Left forelimb (tissue), 1 donor: ENCODE results near the gene AURKAIP1.

Source experiments
- DNase-seq: peaks from one replicate; pipeline ENCODE4 v3.0.0-alpha.2; 2018; ENCODE audit warnings: low spot score

Gene AURKAIP1

GRCh38 chr1:1332774-1333480, 42.1 kb downstream of the AURKAIP1 start:
- DNase-seq: no peak

GRCh38 chr1:1332031-1332755, 42.8 kb downstream of the AURKAIP1 start:
- DNase-seq: no peak

GRCh38 chr1:1331068-1331965, 43.7 kb downstream of the AURKAIP1 start, which contains the start of gene TAS1R3:
Gene TAS1R3, plus strand, starts transcription at chr1:1331280. Its CDS starts 66 bp downstream, at chr1:1331346.
- DNase-seq: no peak

- no peak for DNase-seq
These were observed 44.5 kb downstream of the AURKAIP1 start for GRCh38 chr1:1330366-1331067.

GRCh38 chr1:1329304-1330210, 45.5 kb downstream of the AURKAIP1 start:
- DNase-seq: no peak

- DNase-seq: no peak
These were observed 46.8 kb downstream of the AURKAIP1 start for GRCh38 chr1:1328254-1328653.

- no peak for DNase-seq
These were observed 47.7 kb downstream of the AURKAIP1 start for GRCh38 chr1:1327291-1327690.

- no peak for DNase-seq
These were observed 48.9 kb downstream of the AURKAIP1 start for GRCh38 chr1:1326075-1326605.

- DNase-seq: no peak
These were observed 49.5 kb downstream of the AURKAIP1 start for GRCh38 chr1:1325288-1326074.

GRCh38 chr1:1324524-1325287, 50.3 kb downstream of the AURKAIP1 start, which contains the start of the genes CPTP and INTS11:
Gene CPTP, plus strand, starts transcription at chr1:1324802. Its CDS starts 2,109 bp downstream, at chr1:1326911.
Gene INTS11, minus strand, starts transcription at chr1:1324660. Its CDS starts 52 bp downstream, at chr1:1324608.
- DNase-seq: peak; percentile 96

- DNase-seq: no peak
These were observed 50.9 kb downstream of the AURKAIP1 start for GRCh38 chr1:1324084-1324523.
